PC-3 (cell line): ENCODE measurements around the gene HEATR3.

Experiments
- CTCF ChIP-seq: fragments of 300-600 bp; sonication (generic); conservative IDR thresholded peaks from 2 replicates; pipeline ENCODE4 v1.5.1; 2017; ENCODE audit warnings: antibody characterized with exemption, low read depth, mild to moderate bottlenecking, low read length
- EZH2 ChIP-seq: fragments of 300-600 bp; sonication (generic); IDR thresholded peaks from one replicate; pipeline ENCODE4 v1.6.1; 2017; ENCODE audit warnings: antibody characterized with exemption, mild to moderate bottlenecking, low read length; ENCODE audit not compliant: unreplicated experiment
- EZH2phosphoT487 ChIP-seq: fragments of 300-600 bp; sonication (generic); IDR thresholded peaks from 2 replicates; pipeline ENCODE4 v1.6.1; 2018; ENCODE audit warnings: mild to moderate bottlenecking, antibody characterized with exemption, low read length, borderline replicate concordance

DNA sequence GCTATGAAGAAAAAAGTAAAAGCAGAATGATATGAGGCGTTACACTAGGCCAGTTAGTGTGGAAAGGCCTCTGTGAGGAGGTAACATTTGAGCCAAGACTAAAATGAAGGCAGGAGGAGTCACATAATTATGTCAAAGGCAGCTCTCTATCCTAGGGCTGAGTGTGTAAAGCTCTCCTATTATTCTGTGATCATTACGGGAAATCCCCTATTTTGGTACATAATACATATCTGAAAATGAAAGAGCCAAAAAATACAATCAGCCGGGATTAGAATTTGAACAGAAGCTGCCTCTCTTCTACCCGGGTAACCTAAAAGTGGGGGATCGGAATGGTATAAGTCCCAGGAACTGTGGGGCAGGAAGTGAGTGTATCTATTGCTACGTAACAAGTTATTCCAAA lies 27.1 kb downstream of the HEATR3 start:
- TF ChIP-seq CTCF: no peak
- no peak for TF ChIP-seq EZH2
- no peak for TF ChIP-seq EZH2phosphoT487
